GM21723 (cell line): ENCODE data around the gene POLE4.
A peak's percentile ranks its signal among the peaks of the same experiment; 100 is the strongest.

Source experiments
- ATAC-seq: cut with Tn5 transposase; IDR thresholded peaks from one replicate; pipeline ENCODE4 v1.9.1; 2021; ENCODE audit warnings: mild to moderate bottlenecking, moderate library complexity; ENCODE audit not compliant: unreplicated experiment

Gene POLE4

DNA sequence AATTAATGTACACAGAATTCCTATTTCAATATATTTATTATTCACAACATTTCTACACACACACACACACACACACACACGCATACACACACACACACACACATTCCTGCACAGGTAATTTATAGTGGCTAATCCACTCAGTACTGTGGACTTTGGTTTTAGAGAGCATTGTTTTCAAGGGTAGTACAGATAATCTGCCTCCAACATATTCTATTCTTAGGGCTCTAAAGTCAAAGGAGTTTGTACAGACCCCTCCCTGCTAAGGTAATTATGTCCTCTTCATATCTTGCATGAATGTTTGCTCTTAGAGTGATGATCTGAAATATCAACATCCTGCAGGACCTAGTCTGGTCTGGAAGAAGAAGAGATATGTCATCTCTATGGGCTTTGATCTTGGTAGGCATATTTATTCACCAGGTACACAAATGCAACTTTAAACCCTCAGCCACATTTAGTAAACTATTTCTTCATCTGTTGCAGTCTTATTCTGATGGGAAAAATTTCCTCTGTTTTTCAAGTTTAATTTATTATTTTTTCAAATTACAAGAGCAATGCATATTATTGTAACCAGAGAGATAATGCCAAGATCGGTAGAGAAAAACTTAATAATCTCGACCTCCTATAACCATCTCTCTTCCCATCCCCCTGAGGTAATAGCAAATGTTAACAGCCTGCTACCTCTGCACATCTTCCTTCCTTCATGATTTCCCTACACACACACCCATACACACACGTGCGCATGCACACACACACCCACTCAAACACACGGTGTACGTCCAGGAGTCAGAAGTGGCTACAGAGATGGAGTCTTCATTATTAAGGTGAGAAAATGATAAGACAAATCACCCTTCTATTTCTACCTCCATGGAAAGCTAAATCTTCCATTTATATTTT is 18.3 kb upstream of the POLE4 start:
- no peak for ATAC-seq

DNA sequence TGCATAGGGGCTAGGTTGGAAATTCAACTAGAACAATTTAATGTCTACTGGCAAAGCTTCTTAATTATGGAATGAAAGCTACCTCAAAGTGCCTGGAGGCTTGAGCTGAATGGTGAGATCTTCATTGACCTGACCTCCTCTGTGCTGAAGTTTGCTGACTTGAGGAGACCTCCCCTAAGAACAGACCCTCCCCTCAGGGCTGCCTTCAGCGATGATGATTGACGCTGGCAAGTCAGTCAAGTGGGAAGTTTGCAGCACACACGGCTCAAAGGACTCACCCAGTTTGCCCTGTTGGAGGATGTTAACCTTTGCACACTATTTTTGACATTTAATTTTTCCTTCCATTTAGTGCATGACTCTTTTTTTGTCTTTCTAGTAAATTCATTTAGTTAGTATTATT is 17.2 kb upstream of the POLE4 start:
- no peak for ATAC-seq

DNA sequence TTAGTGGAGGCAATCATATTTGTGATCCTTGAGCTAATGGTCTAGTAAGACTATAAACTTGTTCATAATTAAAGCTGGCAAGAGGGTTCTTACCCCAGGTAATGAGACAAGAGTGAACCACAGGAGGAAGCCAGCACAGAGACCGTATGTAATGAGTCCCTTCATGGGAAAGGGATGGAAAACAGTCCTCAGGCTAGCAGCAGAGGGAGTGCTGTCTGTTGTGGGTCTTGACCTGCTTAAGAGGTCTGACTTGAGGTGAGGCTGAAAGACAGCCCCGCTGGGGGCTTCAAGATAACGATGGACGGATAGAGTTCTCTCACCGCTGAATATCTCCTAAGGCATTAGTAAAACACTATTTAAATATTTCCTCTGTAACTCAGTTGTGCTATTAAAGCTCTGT is 16.2 kb upstream of the POLE4 start:
- ATAC-seq, result no peak

DNA sequence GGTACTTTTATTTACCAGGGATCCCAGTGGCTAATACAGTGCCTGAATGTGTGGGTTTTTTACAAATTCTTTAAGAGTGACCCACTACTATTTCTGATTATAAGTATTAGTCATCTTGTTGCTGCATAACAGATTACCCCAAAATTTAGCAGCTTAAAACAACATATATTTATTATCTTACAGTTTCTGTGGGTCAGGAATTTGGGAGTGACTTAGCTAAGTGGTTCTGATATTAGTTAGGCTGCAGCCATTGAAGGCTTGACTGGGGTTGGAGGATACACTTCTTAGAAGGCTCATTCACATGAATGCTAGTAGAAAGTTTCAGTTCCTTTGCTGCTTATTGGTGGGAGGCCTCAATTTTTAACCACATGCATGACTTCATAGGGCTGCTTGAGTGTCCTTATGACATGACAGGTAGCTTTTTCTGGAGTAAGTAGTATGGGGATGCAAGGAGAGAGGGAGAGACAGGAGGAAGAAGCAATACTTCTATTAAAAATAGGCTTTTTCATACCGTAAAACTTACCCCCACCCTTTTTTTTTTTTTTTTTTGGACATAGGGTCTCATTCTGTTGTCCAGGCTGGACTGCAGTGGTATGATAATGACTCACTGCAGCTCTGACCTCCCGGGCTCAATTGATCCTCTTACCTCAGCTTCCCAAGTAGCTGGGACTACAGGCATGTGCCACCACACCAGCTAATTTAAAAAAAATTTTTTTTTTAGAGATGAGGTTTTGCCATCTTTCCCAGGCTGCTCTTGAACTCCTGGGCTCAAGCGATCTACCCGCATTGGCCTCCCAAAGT is 13.3 kb upstream of the POLE4 start:
- ATAC-seq, result peak; percentile 100

DNA sequence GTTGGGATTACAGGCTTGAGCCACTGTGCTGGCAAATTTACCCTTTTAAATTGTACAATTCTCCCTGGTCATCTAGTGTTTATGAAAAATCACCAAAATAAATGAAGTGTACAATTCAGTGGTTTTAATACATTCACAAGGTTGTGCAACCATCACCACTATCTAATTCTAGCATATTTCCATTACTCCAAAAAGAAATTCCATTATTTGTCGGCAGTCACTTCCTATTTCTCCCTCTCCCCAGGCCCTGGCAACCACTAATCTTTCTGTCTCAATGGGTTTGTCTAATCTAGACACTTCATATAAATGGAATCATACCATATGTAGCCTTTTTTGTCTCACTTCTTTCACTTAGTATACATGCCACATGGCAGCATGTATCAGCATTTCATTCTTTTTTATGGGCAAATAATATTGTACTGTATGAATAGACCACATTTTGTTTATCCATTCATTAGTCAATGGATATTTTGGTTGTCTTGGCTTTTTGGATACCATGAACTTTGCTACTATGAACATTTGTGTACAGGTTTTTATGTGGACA is 12.6 kb upstream of the POLE4 start:
- no peak for ATAC-seq

DNA sequence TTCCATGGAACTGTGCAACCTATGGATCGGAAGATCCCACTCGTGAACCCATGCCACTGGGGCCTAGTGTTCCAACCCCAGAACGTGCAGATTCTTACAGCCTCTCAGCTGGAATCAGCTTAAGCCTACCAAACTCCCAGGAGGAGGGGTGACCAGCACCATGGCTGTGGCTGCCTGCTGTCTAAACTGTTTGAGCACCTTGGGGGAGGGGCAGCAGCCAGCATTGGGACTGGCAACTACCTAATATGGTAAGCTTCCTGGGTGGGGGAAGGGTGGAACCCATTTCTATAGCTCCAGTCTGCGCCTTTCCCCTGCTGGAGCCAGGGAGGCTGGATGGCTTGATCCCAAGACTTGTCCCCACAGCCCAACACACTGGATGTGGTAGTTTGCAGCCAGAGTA is 10.7 kb upstream of the POLE4 start:
- ATAC-seq, result no peak

DNA sequence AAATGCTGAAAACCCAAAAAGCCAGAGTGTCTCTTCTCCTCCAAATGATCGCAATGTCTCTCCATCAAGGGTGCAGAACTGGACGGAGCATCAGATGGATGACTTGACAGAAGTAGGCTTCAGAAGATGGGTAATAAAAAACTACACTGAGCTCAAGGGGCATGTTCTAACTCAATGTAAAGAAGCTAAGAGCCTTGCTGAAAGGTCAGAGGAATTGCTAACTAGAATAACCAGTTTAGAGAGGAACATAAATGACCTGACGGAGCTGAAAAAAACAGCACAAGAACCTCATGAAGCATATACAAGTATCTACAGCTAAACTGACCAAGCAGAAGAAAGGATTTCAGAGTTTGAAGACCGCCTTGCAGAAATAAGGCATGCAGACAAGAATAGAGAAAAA is 9.7 kb upstream of the POLE4 start:
- ATAC-seq, result no peak

DNA sequence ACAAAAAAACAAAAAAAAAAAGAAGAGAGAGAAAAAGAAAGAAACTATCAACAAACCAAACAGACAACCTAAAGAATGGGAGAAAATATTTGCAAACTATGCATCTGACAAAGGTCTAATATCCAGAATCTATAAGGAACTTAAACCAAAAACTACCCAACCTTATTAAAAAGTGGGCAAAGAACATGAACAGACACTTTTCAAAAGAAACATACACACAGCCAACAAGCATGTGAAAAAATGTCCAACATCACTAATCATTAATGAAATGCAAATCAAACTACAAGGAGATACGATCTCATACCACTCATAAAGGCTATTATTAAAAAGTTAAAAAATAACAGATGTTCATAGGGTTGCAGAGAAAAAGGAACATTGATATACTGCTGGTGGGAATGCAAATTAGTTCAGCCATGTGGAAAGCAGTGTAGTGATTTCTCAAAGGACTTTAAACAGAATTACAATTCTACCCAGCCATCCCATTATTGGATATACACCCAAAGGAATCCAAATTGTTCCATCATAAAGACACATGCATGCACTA is 7.2 kb upstream of the POLE4 start:
- ATAC-seq, result no peak

DNA sequence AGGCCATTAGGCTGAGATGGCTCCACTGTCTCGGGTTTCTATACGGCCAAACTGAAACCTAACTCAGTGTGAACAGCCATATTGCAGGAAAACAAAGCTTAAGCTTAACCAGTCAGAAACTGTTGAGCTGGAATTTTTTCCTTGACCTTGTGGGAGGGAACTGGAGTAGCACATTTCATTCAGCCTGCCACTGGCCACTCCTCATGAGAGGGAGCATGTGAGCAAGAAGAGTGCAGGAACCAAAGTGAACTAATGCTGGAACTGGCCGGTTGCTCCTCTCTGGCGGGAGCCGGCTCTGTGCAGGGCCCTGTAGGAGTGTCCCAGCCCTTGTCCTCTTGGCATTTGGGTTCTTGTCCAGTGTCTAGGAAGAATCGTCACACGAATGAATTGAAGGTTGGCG is 5.9 kb upstream of the POLE4 start:
- no peak for ATAC-seq

DNA sequence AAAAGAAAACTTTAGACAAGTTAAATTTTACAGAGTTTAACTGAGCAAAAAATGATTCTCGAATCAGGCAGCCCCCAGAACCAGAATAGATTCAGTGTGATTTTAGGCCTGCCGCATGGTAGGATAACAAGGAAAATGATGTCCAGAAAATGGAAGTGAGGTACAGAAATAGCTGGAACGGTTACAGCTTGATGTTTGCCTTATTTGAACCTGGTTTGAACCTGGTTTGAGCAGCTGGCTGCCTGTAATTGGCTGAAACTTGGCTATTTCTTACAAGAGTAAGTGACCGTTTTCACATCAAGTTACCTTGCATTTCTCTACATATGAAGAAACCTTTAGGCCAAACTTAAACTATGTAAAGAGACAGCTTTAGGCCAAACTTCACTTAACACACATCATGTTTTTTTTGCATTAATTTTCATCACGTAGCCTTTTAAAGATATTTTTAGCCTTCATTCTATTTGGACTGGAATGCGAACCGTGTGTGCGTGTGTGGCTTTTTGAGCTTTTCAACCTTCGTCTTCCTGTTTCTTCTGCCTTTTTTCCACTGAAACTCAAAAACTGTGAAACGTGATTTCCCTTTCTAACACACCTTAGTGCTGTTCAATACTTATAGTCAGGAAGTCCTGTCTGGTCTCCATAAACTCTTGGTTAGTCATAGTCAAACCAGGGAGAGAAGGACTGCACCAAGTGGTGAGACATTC is 4.5 kb upstream of the POLE4 start:
- ATAC-seq, result no peak

DNA sequence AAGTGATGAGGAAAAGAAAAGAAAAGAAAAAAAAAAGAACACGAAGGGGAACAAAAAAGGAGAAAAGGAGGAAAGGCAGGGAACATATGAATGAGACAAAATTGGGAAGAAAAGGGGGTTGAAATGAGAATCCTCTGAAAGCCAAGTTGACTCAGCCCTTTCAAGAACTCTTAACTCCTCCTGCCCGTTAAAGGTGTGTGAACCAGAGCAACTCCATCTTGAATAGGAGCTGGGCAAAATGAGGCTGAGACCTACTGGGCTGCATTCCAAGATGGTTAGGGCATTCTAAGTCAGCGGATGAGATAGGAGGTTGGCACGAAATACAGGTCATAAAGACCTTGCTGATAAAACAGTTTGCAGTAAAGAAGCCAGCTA is 4.0 kb upstream of the POLE4 start:
- no peak for ATAC-seq

DNA sequence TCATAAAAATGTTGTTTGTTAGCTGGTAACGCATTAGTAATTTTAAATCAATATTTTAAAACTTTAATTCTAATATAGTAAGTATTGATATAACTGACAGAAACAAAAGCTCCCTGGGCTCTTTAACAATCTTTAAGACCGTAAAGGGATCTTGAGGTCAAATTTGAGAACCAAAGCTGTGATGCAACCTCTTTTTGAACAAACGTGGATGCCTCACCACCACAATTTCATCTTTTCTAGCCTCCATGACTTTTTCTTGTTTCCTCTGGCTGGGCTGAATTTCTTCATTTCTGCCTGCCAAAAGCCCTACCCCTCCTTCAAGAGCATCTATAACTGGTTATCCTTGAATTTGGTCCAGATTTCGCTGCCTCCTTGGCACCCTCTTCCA is 563 bp upstream of the POLE4 start:
- no peak for ATAC-seq

DNA sequence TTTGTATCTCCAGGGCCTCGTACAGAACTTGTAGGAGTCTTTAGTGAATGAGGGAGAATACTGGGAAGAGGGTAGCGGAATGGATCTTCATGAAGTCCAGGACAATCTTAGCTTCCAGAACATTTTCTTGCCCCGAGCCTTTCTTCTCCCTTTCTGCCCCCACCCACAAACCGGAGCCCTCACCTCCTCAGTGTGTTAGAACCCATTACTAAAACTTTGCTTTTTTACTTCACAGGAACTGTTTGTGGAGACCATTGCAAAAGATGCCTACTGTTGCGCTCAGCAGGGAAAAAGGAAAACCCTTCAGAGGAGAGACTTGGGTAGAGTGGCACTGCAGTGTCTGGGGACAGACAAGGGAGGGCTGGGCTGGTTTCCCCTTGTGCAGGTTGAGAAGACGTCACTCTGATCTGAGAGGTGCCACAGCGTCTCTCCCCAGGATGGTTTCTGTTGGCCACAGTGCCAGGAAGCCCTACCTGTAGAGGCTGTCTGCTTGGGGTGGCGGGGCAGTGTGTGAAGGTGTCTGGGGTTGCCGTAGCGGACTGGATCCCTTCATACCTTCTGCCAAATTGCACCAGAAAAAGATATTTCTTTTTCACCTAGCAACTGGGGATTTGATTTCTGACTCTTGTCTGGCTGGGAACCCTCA is 786 bp downstream of the POLE4 start:
- no peak for ATAC-seq

DNA sequence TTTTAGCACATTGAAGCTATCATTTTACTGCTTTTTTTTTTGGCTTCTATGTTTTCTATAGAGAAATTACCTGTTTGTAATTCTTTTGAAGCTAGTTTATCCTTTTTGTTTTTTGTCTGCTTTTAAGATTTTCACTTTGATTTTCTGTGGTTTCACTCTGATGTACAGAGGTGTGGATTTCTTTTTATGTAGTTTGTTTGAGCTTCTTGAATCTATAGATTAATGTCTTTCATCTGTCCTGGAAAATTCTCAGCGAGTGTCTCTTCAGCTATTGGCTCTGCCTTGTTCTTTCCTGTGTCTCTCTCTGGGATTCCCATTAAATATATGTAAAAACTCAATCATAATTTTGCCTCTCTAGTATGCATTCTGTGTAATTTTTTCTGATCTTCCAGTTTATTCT is 8.4 kb downstream of the POLE4 start:
- ATAC-seq, result no peak

DNA sequence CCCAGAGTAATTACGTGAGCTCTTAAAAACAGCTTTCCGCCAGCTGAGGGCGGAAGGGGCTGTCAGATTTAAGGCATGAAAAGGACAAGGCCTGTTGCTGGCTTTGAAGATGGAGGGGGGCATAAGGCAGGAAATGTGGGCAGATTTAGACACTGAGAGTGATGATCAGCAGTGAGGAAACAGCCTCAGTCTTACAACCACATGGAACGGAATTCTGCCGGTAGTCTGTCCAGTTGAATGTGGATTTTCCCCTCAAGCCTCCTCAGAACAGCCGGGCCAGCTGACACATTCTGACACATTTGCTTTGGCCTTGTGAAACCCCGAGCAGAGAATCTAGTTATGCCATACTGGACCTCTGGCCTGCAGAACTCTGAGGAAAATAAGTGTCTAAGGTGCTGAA is 16.6 kb downstream of the POLE4 start:
- ATAC-seq, result no peak

DNA sequence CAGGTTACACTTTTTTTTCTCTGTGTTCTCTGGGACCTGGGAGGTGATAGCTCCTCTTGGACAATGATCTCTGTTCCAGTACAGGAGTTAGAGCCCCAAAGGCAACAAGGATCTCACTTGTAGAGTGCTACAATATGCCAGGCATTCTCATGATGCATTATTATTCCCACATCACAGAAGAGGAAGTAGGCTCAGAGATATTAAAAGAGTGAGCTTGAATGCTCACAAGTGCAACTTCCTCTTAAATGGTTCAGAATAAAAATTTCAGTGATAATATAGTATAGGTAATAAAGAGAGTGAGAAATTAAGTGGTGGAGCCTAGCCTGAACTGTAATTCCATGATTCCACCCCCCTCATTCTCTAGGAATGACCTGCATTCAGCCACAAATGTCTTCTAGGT is 21.4 kb downstream of the POLE4 start:
- no peak for ATAC-seq

DNA sequence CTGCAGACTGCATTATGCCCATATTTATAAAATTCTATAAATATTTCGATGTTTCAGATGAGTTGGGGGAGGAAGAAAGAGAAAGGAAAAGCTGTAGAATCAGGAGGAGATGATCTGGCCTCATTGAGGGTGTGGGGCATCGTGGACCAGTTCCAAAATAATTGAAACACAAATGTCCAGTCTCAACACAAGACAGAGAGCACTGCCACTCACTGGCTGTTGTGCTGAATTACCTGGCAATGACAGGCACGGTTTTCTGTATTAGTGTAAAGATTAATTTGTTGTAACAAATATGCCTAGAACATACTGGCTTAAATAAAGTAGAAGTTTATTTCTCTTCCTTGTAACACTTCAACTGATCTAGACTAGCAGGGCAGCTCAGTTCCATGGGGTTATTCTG is 24.1 kb downstream of the POLE4 start:
- no peak for ATAC-seq

DNA sequence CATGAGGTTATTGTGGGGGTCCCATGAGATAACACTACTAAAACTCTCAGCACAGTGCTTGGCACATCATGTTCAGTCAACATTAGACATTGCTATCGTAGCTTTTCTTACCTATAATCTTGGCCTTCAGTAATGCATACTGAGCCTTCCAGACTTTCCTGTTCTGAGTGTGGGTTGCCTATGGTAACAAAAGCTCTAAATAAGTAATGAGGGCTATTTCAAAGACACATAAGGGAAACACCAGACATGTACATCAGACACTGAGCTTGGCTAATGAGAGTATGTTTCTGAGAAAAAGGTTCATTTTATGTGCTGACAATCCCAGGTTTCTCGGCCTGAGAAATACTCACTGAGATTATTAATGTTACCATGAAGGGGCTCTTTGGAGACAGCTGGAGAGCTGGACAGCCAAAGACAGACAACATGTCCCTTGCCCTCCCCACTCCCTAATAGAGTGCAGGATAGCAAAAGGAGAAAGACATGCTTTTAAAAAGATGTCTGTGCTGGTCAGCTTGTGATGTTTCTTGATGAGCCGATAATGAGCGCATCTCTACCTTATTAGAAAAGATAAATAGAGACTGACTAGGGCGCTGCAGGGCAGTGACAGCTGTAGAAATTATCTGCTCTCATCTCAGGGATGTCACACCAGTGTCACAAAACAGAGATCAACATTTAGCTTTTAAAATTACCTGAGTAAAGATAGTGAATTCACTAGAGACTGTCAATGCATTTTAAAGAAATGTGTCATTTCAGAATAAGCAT is 25.4 kb downstream of the POLE4 start:
- ATAC-seq, result no peak

DNA sequence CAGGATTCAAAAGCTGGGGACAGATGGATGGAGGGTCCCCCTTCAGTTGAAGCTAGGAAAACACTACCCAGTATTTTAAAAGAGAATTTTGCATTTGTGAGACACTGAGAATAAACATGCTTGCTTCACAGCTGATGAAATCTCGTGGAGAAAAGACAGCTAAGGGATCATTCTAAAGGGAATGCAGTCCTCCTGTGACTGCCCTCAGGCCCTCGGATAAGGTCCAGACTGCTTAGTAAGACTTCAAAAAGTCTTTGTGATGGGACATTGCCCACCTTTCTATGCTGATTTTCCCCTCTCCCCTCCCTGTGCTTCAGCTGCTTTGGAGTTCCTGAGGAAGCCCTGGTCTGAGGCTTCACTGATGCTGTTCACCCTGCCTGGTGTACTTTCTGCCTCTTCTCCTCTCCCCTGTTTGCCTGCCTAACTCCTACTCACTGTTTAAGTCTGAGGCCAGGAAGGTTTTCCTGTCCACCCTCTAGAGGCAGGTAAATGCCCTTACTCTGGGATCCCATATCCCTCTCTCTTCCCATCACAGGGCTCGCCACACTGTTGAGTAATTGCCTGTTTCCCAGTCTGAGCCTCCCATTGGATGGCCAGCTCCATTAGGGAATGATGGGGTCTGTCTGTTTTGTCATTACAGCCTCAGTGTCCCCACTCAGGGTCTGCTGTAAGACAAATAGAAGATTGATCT is 26.6 kb downstream of the POLE4 start:
- no peak for ATAC-seq
